Measurements from ENCODE around the gene ITGA2. TPM values are rescaled to one million over a fixed set of nuclear protein-coding genes. Genes with fewer than 3 reads are reported as not detected.

Gene ITGA2
- total RNA-seq, 2 donors from 2014 or later = 1.5 to 2.3 TPM

DNA sequence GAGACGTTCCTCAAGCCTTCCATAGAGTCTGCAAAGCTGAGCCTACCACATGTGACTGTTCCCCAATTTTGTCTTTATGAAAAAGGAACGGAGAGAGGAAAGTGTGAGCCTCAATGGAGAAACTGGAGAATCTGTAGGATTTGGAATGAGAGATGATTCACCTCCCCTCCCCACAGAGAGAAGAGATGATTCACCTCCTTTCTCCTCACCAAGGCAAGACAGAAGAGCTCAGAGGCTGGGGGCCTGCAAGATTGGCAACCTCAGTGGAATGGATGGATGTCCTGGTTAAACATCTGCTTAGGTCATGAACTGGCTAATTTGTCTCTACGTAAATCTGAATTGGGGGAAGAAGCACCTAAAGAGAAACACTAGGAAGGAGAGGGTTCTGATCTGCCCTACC, 137.4 kb downstream of the ITGA2 start:
- Histone ChIP-seq H3K4me1 (no peaks in the 10 kb centered on the region), H3K9me3 (no peaks in the 10 kb centered on the region), H3K36me3 (no peaks in the 10 kb centered on the region), H3K4me3 (no peak overlapping the region), H3K27ac (no peak overlapping the region), H3K27me3 (no peaks in the 10 kb centered on the region)
- no peak for DNase-seq (ENCODE audit: low spot score)
- TF ChIP-seq, protein P1, sequence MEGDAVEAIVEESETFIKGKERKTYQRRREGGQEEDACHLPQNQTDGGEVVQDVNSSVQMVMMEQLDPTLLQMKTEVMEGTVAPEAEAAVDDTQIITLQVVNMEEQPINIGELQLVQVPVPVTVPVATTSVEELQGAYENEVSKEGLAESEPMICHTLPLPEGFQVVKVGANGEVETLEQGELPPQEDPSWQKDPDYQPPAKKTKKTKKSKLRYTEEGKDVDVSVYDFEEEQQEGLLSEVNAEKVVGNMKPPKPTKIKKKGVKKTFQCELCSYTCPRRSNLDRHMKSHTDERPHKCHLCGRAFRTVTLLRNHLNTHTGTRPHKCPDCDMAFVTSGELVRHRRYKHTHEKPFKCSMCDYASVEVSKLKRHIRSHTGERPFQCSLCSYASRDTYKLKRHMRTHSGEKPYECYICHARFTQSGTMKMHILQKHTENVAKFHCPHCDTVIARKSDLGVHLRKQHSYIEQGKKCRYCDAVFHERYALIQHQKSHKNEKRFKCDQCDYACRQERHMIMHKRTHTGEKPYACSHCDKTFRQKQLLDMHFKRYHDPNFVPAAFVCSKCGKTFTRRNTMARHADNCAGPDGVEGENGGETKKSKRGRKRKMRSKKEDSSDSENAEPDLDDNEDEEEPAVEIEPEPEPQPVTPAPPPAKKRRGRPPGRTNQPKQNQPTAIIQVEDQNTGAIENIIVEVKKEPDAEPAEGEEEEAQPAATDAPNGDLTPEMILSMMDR (IDR thresholded peaks at IDR 0.05) = no peak

DNA sequence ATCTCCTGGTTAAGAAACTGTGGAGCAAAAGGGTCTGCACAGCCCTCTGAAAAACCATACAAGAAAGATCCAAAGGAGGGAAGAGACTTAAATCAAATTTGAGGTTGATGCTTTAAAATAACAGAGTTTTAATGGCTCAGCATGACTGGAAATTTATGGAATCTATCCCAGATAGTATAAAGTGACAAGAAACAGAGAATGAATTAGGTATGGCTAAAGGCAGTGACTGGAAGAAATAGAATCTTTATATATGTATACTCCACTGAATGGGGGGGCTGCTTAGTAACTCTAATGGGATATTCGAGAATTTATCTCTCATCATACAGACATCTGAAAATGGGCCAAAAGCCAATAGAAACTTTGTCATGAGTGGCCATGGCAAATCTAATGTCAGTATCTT, 138.0 kb downstream of the ITGA2 start:
- Histone ChIP-seq H3K36me3 (no peaks in the 10 kb centered on the region), H3K9me3 (no peaks in the 10 kb centered on the region), H3K4me3 (no peak overlapping the region), H3K27me3 (no peaks in the 10 kb centered on the region), H3K27ac (no peak overlapping the region), H3K4me1 (no peaks in the 10 kb centered on the region)
- TF ChIP-seq, protein P1 (IDR thresholded peaks at IDR 0.05) = no peak
- DNase-seq (ENCODE audit: low spot score) = no peak

DNA sequence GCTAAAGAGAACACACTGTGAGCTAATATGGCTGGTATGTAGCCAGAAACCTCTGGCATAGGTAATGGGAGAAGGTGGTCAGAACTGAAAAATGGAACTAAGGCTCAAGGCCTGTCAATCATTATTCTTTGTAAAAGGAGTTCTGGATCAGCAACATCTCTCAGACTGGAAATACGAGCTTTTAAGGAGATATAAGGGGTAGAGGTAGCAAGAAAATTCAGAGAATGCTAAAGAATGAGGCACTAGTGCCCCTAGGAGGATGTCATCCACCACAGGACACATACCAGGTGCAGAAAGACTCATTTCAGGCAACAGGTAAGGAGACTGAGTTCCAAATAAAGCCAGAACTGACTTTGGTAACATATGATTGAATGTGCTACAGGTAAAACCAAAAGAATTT, 139.3 kb downstream of the ITGA2 start:
- no peaks in the 10 kb centered on the region for H3K27me3 ChIP-seq
- no peaks in the 10 kb centered on the region for H3K4me1 ChIP-seq
- no peaks in the 10 kb centered on the region for H3K36me3 ChIP-seq
- no peaks in the 10 kb centered on the region for H3K9me3 ChIP-seq
- TF ChIP-seq, protein P1 (IDR thresholded peaks at IDR 0.05) = no peak
- DNase-seq (ENCODE audit: low spot score) = no peak
- no peak overlapping the region for H3K4me3 ChIP-seq
- H3K27ac ChIP-seq = no peak overlapping the region

DNA sequence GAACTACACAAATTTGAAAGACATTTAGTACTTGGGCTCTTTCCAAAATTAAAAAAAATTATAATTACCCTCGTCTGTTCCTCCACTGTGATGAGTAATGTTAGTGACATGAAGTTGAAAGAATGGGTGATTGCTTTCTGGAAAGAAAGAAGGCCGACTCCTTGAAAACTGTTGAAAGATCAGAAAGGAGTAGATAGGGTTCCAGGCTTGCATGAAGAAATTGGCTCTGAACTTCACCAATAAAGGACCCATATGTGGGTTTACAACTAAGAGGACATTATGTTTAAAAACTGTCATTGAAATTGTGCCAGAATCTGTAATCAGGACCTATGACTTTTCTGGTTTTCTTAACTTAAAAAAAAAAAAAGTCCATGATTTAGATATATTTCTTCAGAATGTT, 141.1 kb downstream of the ITGA2 start:
- H3K36me3 ChIP-seq = no peaks in the 10 kb centered on the region
- DNase-seq (ENCODE audit: low spot score) = no peak
- H3K27me3 ChIP-seq = no peaks in the 10 kb centered on the region
- TF ChIP-seq, protein P1 (IDR thresholded peaks at IDR 0.05) = no peak
- H3K9me3 ChIP-seq = no peaks in the 10 kb centered on the region
- no peaks in the 10 kb centered on the region for H3K4me1 ChIP-seq
- no peak overlapping the region for H3K4me3 ChIP-seq
- no peak overlapping the region for H3K27ac ChIP-seq

GRCh38 chr5:53133020-53133419, 143.9 kb downstream of the ITGA2 start:
- Histone ChIP-seq H3K36me3 (no peaks in the 10 kb centered on the region), H3K27me3 (no peaks in the 10 kb centered on the region), H3K9me3 (no peaks in the 10 kb centered on the region), H3K4me1 (no peaks in the 10 kb centered on the region), H3K4me3 (no peak overlapping the region), H3K27ac (no peak overlapping the region)
- TF ChIP-seq, protein P1 (IDR thresholded peaks at IDR 0.05) = no peak
- no peak for DNase-seq (ENCODE audit: low spot score)

Other genes starting within 250 kb of the ITGA2 start
- gene ITGA1, start 201.4 kb upstream of the ITGA2 start, total RNA-seq = 10 to 100 TPM; 13.2 to 26.8 TPM
- 10 to 100 TPM in 1 of 2 donors, 1 to 10 TPM in 1; 8.5 to 11.8 TPM for gene PELO, start 201.4 kb upstream of the ITGA2 start, total RNA-seq
- gene MOCS2, start 120.4 kb downstream of the ITGA2 start, total RNA-seq = 10 to 100 TPM; 64.5 to 80.0 TPM